Embryonic facial prominence (tissue), 1 donor: ENCODE results near the gene ZNF750.
"Not testable (repeated sequence)": the region's sequence is repeated elsewhere in the genome, so short reads cannot be mapped to it uniquely, and the experiment has no call there.

Source experiments
- DNase-seq: peaks from one replicate; pipeline ENCODE4 v3.0.0-alpha.2; 2016; ENCODE audit errors: extremely low spot score

Gene ZNF750

GRCh38 chr17:82793974-82794630 lies 45.7 kb downstream of the ZNF750 start:
- DNase-seq: no peak

GRCh38 chr17:82791532-82791931 lies 48.3 kb downstream of the ZNF750 start:
- DNase-seq: no peak

- no peak for DNase-seq
Observed at GRCh38 chr17:82790391-82790790, 49.4 kb downstream of the ZNF750 start.

- no peak for DNase-seq
Observed at GRCh38 chr17:82789806-82790205, 50.0 kb downstream of the ZNF750 start.

- DNase-seq: no peak
Observed at GRCh38 chr17:82789051-82789592, 50.7 kb downstream of the ZNF750 start.

- no peak for DNase-seq
Observed at GRCh38 chr17:82788206-82789001, 51.4 kb downstream of the ZNF750 start.

- no peak for DNase-seq
Observed at GRCh38 chr17:82787081-82787848, 52.6 kb downstream of the ZNF750 start.

GRCh38 chr17:82786427-82786826 lies 53.4 kb downstream of the ZNF750 start:
- DNase-seq: no peak

GRCh38 chr17:82785581-82785980 lies 54.2 kb downstream of the ZNF750 start:
- DNase-seq: not testable (repeated sequence)

GRCh38 chr17:82783498-82783897 lies 56.3 kb downstream of the ZNF750 start:
- DNase-seq: no peak

GRCh38 chr17:82782657-82783207 lies 57.1 kb downstream of the ZNF750 start:
- no peak for DNase-seq

GRCh38 chr17:82781894-82782274 lies 57.9 kb downstream of the ZNF750 start:
- DNase-seq: peak; percentile 51

GRCh38 chr17:82780971-82781893 lies 58.6 kb downstream of the ZNF750 start:
- no peak for DNase-seq

GRCh38 chr17:82780195-82780594 lies 59.6 kb downstream of the ZNF750 start:
- no peak for DNase-seq

GRCh38 chr17:82779541-82779940 lies 60.3 kb downstream of the ZNF750 start:
- DNase-seq: no peak
